Limb (tissue), 2 donors: ENCODE measurements around the gene RHEB.
"Not testable (repeated sequence)": the region's sequence is repeated elsewhere in the genome, so short reads cannot be mapped to it uniquely, and the experiment has no call there.

Source experiments
- DNase-seq, 2 donors: peaks; one replicate each; pipeline ENCODE4 v3.0.0-alpha.2; 2016; ENCODE audit errors: extremely low spot score in 2 of 2

RHEB gene

GRCh38 chr7:151519765-151520418 lies at the start of gene RHEB:
RHEB (minus strand) TSS chr7:151519895; CDS start chr7:151519511, 384 bp downstream.
- peak; percentile 98 to 100 for DNase-seq

GRCh38 chr7:151566897-151567320 lies 47.2 kb upstream of the RHEB start:
- no peak for DNase-seq

GRCh38 chr7:151565541-151565940 lies 45.8 kb upstream of the RHEB start:
- no peak for DNase-seq

- no peak for DNase-seq
Observed at GRCh38 chr7:151560243-151560642, 40.5 kb upstream of the RHEB start.

GRCh38 chr7:151559557-151560183 lies 40.0 kb upstream of the RHEB start:
- no peak for DNase-seq

GRCh38 chr7:151558575-151558974 lies 38.9 kb upstream of the RHEB start:
- DNase-seq: peak in 1 of 2 donors; percentile 42

GRCh38 chr7:151556592-151556991 lies 36.9 kb upstream of the RHEB start:
- DNase-seq: no peak

- DNase-seq: no peak
Observed at GRCh38 chr7:151553356-151553755, 33.7 kb upstream of the RHEB start.

- no peak for DNase-seq
Observed at GRCh38 chr7:151552352-151553028, 32.8 kb upstream of the RHEB start.

GRCh38 chr7:151551820-151552219 lies 32.1 kb upstream of the RHEB start:
- DNase-seq: no peak

- DNase-seq: no peak
Observed at GRCh38 chr7:151550656-151551286, 31.1 kb upstream of the RHEB start.

GRCh38 chr7:151549644-151550043 lies 29.9 kb upstream of the RHEB start:
- DNase-seq: no peak

GRCh38 chr7:151549083-151549482 lies 29.4 kb upstream of the RHEB start:
- no peak for DNase-seq

GRCh38 chr7:151544183-151544582 lies 24.5 kb upstream of the RHEB start:
- DNase-seq: no peak

GRCh38 chr7:151542606-151543130 lies 23.0 kb upstream of the RHEB start:
- DNase-seq: no peak

GRCh38 chr7:151541709-151542499 lies 22.2 kb upstream of the RHEB start:
- no peak for DNase-seq

- no peak for DNase-seq
Observed at GRCh38 chr7:151540146-151540545, 20.5 kb upstream of the RHEB start.

- peak in 1 of 2 donors; percentile 55 for DNase-seq
Observed at GRCh38 chr7:151539088-151539671, 19.5 kb upstream of the RHEB start.

GRCh38 chr7:151537818-151538561 lies 18.3 kb upstream of the RHEB start:
- DNase-seq: peak in 1 of 2 donors; percentile 65

GRCh38 chr7:151536178-151536577 lies 16.5 kb upstream of the RHEB start:
- not testable (repeated sequence) for DNase-seq
